ENCODE results near the gene DEFB118.
"Not testable (repeated sequence)": the region's sequence is repeated elsewhere in the genome, so short reads cannot be mapped to it uniquely, and the experiment has no call there.

GRCh38 chr20:31364272-31364671 is 4.1 kb upstream of the DEFB118 start:
- not testable (repeated sequence) for TF ChIP-seq CTCF (IDR thresholded peaks at IDR 0.05); ZFX (IDR thresholded peaks at IDR 0.05; ENCODE audit: borderline replicate concordance)
